Lung (tissue), 12 donors: ENCODE measurements around the gene POLR3K. TPM values are rescaled to one million over a fixed set of nuclear protein-coding genes. Genes with fewer than 3 reads are reported as not detected.

Source experiments
- ATAC-seq: fragments of 200-7000 bp; cut with Tn5 transposase; one replicate; pipeline ENCODE4 v1.9.1; 2020; ENCODE audit warnings: moderate number of reproducible peaks; ENCODE audit not compliant: insufficient read depth, low FRiP score
- DNase-seq, 3 donors: peaks; one replicate each; pipeline ENCODE4 v3.0.0-alpha.2; 2013 to 2017
- H3K27ac ChIP-seq, 2 donors: one replicate each; pipeline ENCODE4 v1.5.1; 2013; ENCODE audit warnings: mild to moderate bottlenecking in 2 of 2, moderate library complexity in 2 of 2, control low read depth in 1 of 2, inconsistent platforms in 1 of 2, low read depth in 1 of 2, low read length in 1 of 2
- H3K27me3 ChIP-seq, 3 donors: one replicate each; pipeline ENCODE4 v1.5.1; 2013; ENCODE audit warnings: low read length in 2 of 3; ENCODE audit not compliant: control insufficient read depth in 3 of 3, insufficient read depth in 3 of 3
- H3K36me3 ChIP-seq, 4 donors: one replicate each; pipeline ENCODE4 v1.5.1; 2013; ENCODE audit warnings: low read length in 4 of 4, mild to moderate bottlenecking in 1 of 4, moderate library complexity in 1 of 4; ENCODE audit not compliant: control insufficient read depth in 4 of 4, insufficient read depth in 4 of 4
- H3K4me1 ChIP-seq, 5 donors: one replicate each; pipeline ENCODE4 v1.5.1; 2013; ENCODE audit warnings: low read length in 5 of 5, mild to moderate bottlenecking in 2 of 5, moderate library complexity in 1 of 5; ENCODE audit not compliant: control insufficient read depth in 5 of 5, insufficient read depth in 5 of 5
- H3K4me3 ChIP-seq: one replicate; pipeline ENCODE4 v1.5.1; 2013; ENCODE audit warnings: mild to moderate bottlenecking, control low read depth, moderate library complexity
- H3K9ac ChIP-seq, 2 donors: one replicate each; pipeline ENCODE4 v1.5.1; 2013; ENCODE audit warnings: low read length in 2 of 2, control low read depth in 1 of 2; ENCODE audit not compliant: insufficient read depth in 1 of 2
- H3K9me3 ChIP-seq, 4 donors: one replicate each; pipeline ENCODE4 v1.5.1; 2013; ENCODE audit warnings: low read length in 3 of 4, mild to moderate bottlenecking in 1 of 4, moderate library complexity in 1 of 4; ENCODE audit not compliant: control insufficient read depth in 4 of 4, insufficient read depth in 3 of 4
- WGBS, 2 donors: extraction: QIAGEN DNeasy Blood & Tissue Kit; methylation state at CpG; one replicate each; pipeline ENCODE4 v1.1.7; 2013; 5-methylcytosine and 5-hydroxymethylcytosine counted together
- polyA plus RNA-seq, 2 donors: library from polyadenylated mRNA; stranded (reverse); fragments of 200-250 nt; gene quantifications; one replicate each; pipeline ENCODE4 v1.2.1, GENCODE V29; 2013
- total RNA-seq, 2 donors: library from RNA; depleted of rRNA in 1 of 2; stranded (reverse); fragments of >200 nt in 1 of 2; gene quantifications; one replicate each; pipeline ENCODE4 v1.2.1, GENCODE V29; 2014 to 2021
- TF ChIP-seq, protein P1 (sequence below): IDR thresholded peaks from 2 replicates; pipeline ENCODE4 v1.5.1; 2012; ENCODE audit warnings: mild to moderate bottlenecking; ENCODE audit errors: control extremely low read depth, extremely low read depth
- donor health status: control.
- donor health status: control.
- donor health status: Bipolar disorder and iron deficiency.
- donor health status: healthy.
- donor health status: DM: yes; HTN: yes; CAD: no.

Gene POLR3K
- total and polyA plus RNA-seq, 4 donors: 4.8 to 15.7 (median 12.0) TPM

GRCh38 chr16:36336-36984 lies 16.9 kb downstream of the POLR3K start:
- 92 to 94% methylated on average over 15 of the region's 15 CpGs for WGBS, 2 donors
- no peaks in the 10 kb centered on the region for H3K36me3 ChIP-seq
- H3K27ac ChIP-seq: no peak overlapping the region
- H3K4me1 ChIP-seq: peaks cover 0 to 7% (median 4%) of the 10 kb centered on the region in 5 donors
- TF ChIP-seq, protein P1, sequence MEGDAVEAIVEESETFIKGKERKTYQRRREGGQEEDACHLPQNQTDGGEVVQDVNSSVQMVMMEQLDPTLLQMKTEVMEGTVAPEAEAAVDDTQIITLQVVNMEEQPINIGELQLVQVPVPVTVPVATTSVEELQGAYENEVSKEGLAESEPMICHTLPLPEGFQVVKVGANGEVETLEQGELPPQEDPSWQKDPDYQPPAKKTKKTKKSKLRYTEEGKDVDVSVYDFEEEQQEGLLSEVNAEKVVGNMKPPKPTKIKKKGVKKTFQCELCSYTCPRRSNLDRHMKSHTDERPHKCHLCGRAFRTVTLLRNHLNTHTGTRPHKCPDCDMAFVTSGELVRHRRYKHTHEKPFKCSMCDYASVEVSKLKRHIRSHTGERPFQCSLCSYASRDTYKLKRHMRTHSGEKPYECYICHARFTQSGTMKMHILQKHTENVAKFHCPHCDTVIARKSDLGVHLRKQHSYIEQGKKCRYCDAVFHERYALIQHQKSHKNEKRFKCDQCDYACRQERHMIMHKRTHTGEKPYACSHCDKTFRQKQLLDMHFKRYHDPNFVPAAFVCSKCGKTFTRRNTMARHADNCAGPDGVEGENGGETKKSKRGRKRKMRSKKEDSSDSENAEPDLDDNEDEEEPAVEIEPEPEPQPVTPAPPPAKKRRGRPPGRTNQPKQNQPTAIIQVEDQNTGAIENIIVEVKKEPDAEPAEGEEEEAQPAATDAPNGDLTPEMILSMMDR: no peak
- no peak for DNase-seq
- H3K27me3 ChIP-seq: no peaks in the 10 kb centered on the region
- no peak overlapping the region for H3K9ac ChIP-seq
- ATAC-seq: no peak
- no peak overlapping the region for H3K4me3 ChIP-seq
- no peaks in the 10 kb centered on the region for H3K9me3 ChIP-seq

- no peak overlapping the region for H3K27ac ChIP-seq
- H3K9me3 ChIP-seq: no peaks in the 10 kb centered on the region
- H3K27me3 ChIP-seq: no peaks in the 10 kb centered on the region
- WGBS, 2 donors: 82 to 89% methylated on average over 11 of the region's 11 CpGs
- H3K36me3 ChIP-seq: no peaks in the 10 kb centered on the region
- no peak overlapping the region for H3K4me3 ChIP-seq
- TF ChIP-seq, protein P1: no peak
- ATAC-seq (no peak), DNase-seq (no peak)
- peaks cover 0 to 7% (median 4%) of the 10 kb centered on the region in 5 donors for H3K4me1 ChIP-seq
- no peak overlapping the region for H3K9ac ChIP-seq
Measured at GRCh38 chr16:35678-36305, 17.6 kb downstream of the POLR3K start.

DNA sequence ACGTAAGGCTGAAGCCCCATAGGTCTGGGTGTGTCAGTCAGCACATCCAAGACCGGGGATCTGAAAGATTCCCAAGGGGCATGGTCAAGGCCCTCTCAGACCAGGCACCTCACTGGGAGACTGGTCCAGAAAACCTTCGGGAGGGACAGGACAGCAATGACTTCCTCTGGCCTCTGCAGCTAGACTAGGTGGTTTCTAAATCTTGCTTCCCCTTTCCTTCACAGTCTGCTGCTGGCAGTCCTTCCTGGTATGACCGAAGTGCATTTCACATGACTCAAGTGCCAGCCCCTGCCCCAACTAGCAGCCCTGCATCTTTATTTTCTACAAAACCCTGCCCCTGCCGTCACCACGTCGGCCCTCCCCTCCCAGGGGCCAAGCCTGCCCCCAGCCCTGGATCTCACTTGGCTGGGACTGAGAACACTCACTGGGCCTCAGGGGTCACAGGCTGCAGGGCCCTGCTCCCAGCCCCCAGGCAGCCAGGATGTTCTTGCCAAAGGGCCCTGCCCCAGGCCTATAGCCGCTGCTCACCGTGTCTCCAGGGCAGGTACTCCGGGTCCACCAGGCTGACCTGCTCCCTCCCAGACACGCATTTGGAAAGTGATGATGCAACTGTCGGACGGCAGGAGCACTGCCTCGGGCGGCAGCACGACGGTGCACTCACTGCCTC lies 18.3 kb downstream of the POLR3K start:
- 40 to 66% methylated on average over 16 to 17 of the region's 17 CpGs for WGBS, 2 donors
- DNase-seq (peak in 1 of 3 donors; percentile 9), ATAC-seq (peak; percentile 46)
- no peak overlapping the region for H3K9ac ChIP-seq
- H3K27ac ChIP-seq: peak overlapping the region in 1 of 2 donors; percentile 4
- no peaks in the 10 kb centered on the region for H3K9me3 ChIP-seq
- TF ChIP-seq, protein P1: no peak
- H3K4me1 ChIP-seq: peaks cover 0 to 7% (median 4%) of the 10 kb centered on the region in 5 donors
- H3K36me3 ChIP-seq: no peaks in the 10 kb centered on the region
- H3K4me3 ChIP-seq: no peak overlapping the region
- no peaks in the 10 kb centered on the region for H3K27me3 ChIP-seq
